ENCODE data around the gene WDR19. TPM values are rescaled to one million over a fixed set of nuclear protein-coding genes. Genes with fewer than 3 reads are reported as not detected.

WDR19 gene
- total and polyA plus RNA-seq, 2 donors (not counting 3 experiments of a cell fraction or from before 2014, with no cell fraction given), result 27.1 to 28.2 TPM

GRCh38 chr4:39331191-39331590 is 148.9 kb downstream of the WDR19 start:
- ChIA-PET POLR2A (no interaction called here), CTCF (interaction anchor here (1.0 to 1.3 kb wide), 2 partner anchors 11 to 14 kb away, joined by 3 read pairs; no protein-coding TSS in a partner anchor)
- Histone ChIP-seq H3K9me1 (replicated peaks; ENCODE audit: control insufficient read depth, extremely low read depth, insufficient read depth, low read length) (no peaks in the 10 kb centered on the region), H2AFZ (ENCODE audit: low read depth, low read length) (no peak overlapping the region), H3K9ac (replicated peaks; ENCODE audit: extremely low read depth, insufficient read depth, low read length) (no peak overlapping the region), H3K27ac (ENCODE audit: insufficient read depth, low read depth, low read length) (no peak overlapping the region), H3K4me2 (ENCODE audit: insufficient read depth, low read length) (no peak overlapping the region), H3K4me1 (ENCODE audit: control insufficient read depth, extremely low read depth, insufficient read depth, low read length) (no peaks in the 10 kb centered on the region), H3K9me3 (replicated peaks; ENCODE audit: control insufficient read depth, insufficient read depth, low read length) (no peaks in the 10 kb centered on the region), H3K36me3 (ENCODE audit: control insufficient read depth in 2 of 2, extremely low read depth in 1 of 2, insufficient read depth in 2 of 2, low read length in 2 of 2) (peaks cover 0 to 3% of the 10 kb centered on the region in 2 experiments), H3K4me3 (replicated peaks in 1 of 3; ENCODE audit: insufficient read depth in 1 of 3, low read depth in 1 of 3, low read length in 3 of 3) (no peak overlapping the region), H4K20me1 (replicated peaks; ENCODE audit: control insufficient read depth, extremely low read depth, insufficient read depth, low read length) (no peaks in the 10 kb centered on the region), H3K27me3 (ENCODE audit: control insufficient read depth in 2 of 2, insufficient read depth in 2 of 2, low read length in 2 of 2) (no peaks in the 10 kb centered on the region), H3K79me2 (ENCODE audit: control insufficient read depth, insufficient read depth, low read length) (peaks cover 51% of the 10 kb centered on the region)
- BruUV-seq (replicated peaks), result no TSS peak
- DNase-seq (ENCODE audit: low read depth, low spot score) (no peak), FAIRE-seq (no peak)
- dilution Hi-C loops (cut with MboI; ENCODE audit: extremely low pct_ligation_motif_present, low sequenced_read_pairs), result no loop called here
- no peak for TF ChIP-seq JUN (IDR thresholded peaks at IDR 0.05; ENCODE audit: borderline replicate concordance, insufficient read depth, insufficient read length, low read depth)
- intact Hi-C loops (cut with micrococcal nuclease), result no loop called here

Small RNA genes within 50 kb of the gene (small RNA-seq; reads per million reads assigned to genes)
- not detected for gene RNU6-32P (ENCODE audit: insufficient read depth, insufficient read length, low read depth, low replicate concordance)

Other genes with a start within 250 kb of the WDR19 start
- 1.00 and 2.7 TPM in 2 replicates for gene TMEM156, start 150.1 kb upstream of the WDR19 start, total RNA-seq
- 0.33 and 0.39 TPM in 2 replicates for gene TMEM156, start 150.1 kb upstream of the WDR19 start, polyA plus RNA-seq
- 54.6 and 64.2 TPM in 2 replicates for gene KLHL5, start 120.3 kb upstream of the WDR19 start, total RNA-seq
- gene KLHL5, start 120.3 kb upstream of the WDR19 start, polyA plus RNA-seq, result 23.0 and 32.2 TPM in 2 replicates
- gene RFC1, start 183.8 kb downstream of the WDR19 start, total RNA-seq, result 56.2 and 57.1 TPM in 2 replicates
- gene RFC1, start 183.8 kb downstream of the WDR19 start, polyA plus RNA-seq, result 11.5 and 12.9 TPM in 2 replicates
- not detected in 2 replicates for gene KLB, start 224.4 kb downstream of the WDR19 start, total RNA-seq
- 0.01 and 0.02 TPM in 2 replicates for gene KLB, start 224.4 kb downstream of the WDR19 start, polyA plus RNA-seq

Data from endothelial cell of umbilical vein (primary cell).